Measurements from ENCODE around the gene FBXW8.

Gene FBXW8

DNA sequence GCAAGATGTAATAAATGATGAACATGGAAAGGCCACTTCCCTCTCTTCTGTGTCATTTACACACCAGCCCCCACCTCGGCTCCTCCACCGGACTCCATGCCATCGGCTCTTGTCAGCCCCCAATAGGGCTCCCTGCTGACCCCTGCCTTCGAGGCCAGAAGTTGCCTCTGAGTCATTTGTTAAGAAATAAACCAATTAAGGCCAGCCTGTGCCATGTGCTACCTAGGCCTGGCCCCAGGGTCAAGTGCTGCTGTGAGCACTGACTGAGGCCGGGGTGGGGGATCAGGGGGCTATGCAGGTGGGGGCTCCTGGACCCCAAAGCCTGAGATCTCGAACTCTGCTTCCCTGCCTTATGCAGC is 135.2 kb downstream of the FBXW8 start:
- no peak for DNase-seq (ENCODE audit: low spot score)
- TF ChIP-seq CTCF (IDR thresholded peaks at IDR 0.05; ENCODE audit: borderline replicate concordance, control extremely low read depth, extremely low read depth, insufficient read depth, missing control alignments): no peak
- in situ Hi-C loops (cut with MboI; ENCODE audit: low sequenced_read_pairs, unreplicated experiment): no loop called here

- TF ChIP-seq CTCF (IDR thresholded peaks at IDR 0.05; ENCODE audit: borderline replicate concordance, control extremely low read depth, extremely low read depth, insufficient read depth, missing control alignments): no peak
- no peak for DNase-seq (ENCODE audit: low spot score)
- in situ Hi-C loops (cut with MboI; ENCODE audit: low sequenced_read_pairs, unreplicated experiment): no loop called here
Measured at GRCh38 chr12:117046425-117046824, 135.7 kb downstream of the FBXW8 start.

- DNase-seq (ENCODE audit: low spot score): no peak
- no peak for TF ChIP-seq CTCF (IDR thresholded peaks at IDR 0.05; ENCODE audit: borderline replicate concordance, control extremely low read depth, extremely low read depth, insufficient read depth, missing control alignments)
- in situ Hi-C loops (cut with MboI; ENCODE audit: low sequenced_read_pairs, unreplicated experiment): no loop called here
Measured at GRCh38 chr12:117046861-117047530, 136.2 kb downstream of the FBXW8 start.

DNA sequence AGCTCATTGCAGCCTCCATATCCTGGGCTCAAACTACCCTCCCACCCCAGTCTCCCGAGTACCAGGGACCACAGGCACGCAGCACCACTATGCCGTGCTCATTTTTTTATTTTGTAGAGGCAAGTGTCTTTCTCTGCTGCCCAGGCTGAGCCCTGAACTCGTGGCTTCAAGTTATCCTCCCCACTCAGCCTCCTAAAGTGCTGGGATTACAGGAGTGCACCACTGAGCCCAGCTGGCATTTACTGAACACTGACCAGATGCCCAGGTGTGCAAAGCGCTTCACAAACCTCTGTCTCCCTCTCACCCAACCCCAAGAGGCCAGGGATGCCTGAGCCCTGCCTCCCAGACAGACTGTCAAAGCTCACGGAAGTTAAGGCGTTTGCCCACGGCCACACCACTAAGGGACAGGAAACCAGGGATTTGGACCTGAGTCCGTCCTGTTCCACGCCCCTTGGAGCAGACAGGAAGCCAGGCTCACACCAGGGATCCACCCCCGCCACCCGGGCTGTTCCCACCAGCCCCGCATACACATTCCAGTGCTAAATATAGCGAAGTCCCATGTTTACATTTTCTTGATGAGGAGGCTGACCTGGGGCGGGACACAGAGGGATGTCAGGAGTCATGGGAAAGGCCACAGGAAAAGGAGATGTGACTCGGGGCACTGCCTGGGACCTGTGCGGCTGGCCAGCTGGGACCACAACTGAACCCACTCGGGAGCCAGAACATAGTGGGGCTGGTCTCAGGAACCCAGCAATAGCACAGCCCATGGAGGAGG is 137.2 kb downstream of the FBXW8 start:
- in situ Hi-C loops (cut with MboI; ENCODE audit: low sequenced_read_pairs, unreplicated experiment): no loop called here
- DNase-seq (ENCODE audit: low spot score): no peak
- no peak for TF ChIP-seq CTCF (IDR thresholded peaks at IDR 0.05; ENCODE audit: borderline replicate concordance, control extremely low read depth, extremely low read depth, insufficient read depth, missing control alignments)

DNA sequence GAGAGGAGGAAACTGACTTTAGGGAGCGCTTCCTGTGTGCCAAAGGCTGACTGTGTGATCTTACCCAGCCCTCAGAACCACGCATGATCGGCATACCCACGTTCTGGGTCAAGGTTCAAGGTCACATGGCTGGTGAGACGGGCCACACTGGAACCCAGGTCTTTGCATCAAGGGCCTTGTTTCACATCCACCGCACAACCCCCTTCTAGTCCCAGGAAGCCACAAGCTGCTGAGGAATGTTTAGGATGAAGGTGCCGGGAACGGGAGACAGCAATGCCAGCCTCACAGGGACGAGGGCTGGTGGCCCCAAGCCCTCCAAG is 137.8 kb downstream of the FBXW8 start:
- no peak for TF ChIP-seq CTCF (IDR thresholded peaks at IDR 0.05; ENCODE audit: borderline replicate concordance, control extremely low read depth, extremely low read depth, insufficient read depth, missing control alignments)
- in situ Hi-C loops (cut with MboI; ENCODE audit: low sequenced_read_pairs, unreplicated experiment): no loop called here
- no peak for DNase-seq (ENCODE audit: low spot score)

DNA sequence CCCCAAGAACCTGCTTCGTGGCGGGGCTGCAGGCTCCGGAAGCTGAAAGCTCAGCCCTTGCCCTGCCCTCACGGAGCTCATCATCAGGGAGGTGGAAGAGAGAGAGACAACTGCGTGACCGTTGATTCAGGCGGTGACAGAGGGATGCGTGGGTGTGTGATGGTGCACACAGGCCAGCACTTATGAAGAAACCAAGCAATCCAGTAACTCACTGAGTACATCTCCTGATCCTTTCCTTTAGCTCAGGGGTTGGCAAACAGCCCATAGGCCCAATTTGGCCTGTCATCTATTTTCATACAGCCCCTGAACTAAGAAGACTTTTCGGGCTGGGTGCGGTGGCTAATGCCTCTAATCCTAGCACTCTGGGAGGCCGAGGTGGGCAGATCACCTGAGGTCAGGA is 138.5 kb downstream of the FBXW8 start:
- DNase-seq (ENCODE audit: low spot score): no peak
- in situ Hi-C loops (cut with MboI; ENCODE audit: low sequenced_read_pairs, unreplicated experiment): no loop called here
- TF ChIP-seq CTCF (IDR thresholded peaks at IDR 0.05; ENCODE audit: borderline replicate concordance, control extremely low read depth, extremely low read depth, insufficient read depth, missing control alignments): no peak

Measured in GM13976 (cell line).